Uterus (tissue), 2 donors: ENCODE results near the gene MTRF1.

Experiments
- POLR2A ChIP-seq, 2 donors: fragments of 450-650 bp; IDR thresholded peaks; one replicate each; pipeline ENCODE4 v1.6.1; 2016; ENCODE audit warnings: antibody characterized with exemption in 2 of 2, mild to moderate bottlenecking in 1 of 2, moderate library complexity in 1 of 2
- TF ChIP-seq, protein P1 (sequence below), 4 experiments: fragments of 200-600 bp in 2 of 4; fragments of 450-650 bp in 2 of 4; sonication (generic) in 2 of 4; IDR thresholded peaks; one replicate each; pipeline ENCODE4 v1.5.1; 2016 to 2019; ENCODE audit warnings: antibody characterized with exemption in 4 of 4, mild to moderate bottlenecking in 2 of 4, moderate library complexity in 1 of 4

DNA sequence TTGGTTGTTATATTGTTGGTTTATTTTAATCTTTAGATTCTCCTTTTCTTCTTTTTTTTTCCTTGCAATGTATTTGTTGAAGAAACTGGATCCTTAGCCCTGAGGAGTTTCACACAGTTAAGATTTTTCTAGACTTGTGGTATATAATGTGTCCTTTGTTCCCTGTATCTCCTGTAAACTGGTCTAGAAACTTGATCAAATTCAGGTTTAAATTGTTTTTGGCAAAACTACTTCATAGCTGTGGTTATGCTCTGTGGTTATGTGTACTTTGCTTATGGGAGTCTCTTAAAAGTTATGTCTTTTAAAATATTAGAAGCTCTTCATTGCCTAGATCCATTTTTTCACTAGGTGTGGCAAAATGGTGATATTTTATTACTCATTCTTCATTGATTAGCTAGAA, 3.7 kb upstream of the MTRF1 start:
- TF ChIP-seq, protein P1, sequence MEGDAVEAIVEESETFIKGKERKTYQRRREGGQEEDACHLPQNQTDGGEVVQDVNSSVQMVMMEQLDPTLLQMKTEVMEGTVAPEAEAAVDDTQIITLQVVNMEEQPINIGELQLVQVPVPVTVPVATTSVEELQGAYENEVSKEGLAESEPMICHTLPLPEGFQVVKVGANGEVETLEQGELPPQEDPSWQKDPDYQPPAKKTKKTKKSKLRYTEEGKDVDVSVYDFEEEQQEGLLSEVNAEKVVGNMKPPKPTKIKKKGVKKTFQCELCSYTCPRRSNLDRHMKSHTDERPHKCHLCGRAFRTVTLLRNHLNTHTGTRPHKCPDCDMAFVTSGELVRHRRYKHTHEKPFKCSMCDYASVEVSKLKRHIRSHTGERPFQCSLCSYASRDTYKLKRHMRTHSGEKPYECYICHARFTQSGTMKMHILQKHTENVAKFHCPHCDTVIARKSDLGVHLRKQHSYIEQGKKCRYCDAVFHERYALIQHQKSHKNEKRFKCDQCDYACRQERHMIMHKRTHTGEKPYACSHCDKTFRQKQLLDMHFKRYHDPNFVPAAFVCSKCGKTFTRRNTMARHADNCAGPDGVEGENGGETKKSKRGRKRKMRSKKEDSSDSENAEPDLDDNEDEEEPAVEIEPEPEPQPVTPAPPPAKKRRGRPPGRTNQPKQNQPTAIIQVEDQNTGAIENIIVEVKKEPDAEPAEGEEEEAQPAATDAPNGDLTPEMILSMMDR (IDR thresholded peaks at IDR 0.05), result no peak
- TF ChIP-seq POLR2A (IDR thresholded peaks at IDR 0.05), result no peak
